WI38 (cell line): ENCODE results near the gene CXCR4.
"Not testable (repeated sequence)": the region's sequence is repeated elsewhere in the genome, so short reads cannot be mapped to it uniquely, and the experiment has no call there.

Experiments used
- H3K4me3 ChIP-seq: 2 replicates; pipeline ENCODE4 v1.5.1; 2011; ENCODE audit warnings: low read depth, mild to moderate bottlenecking, control low read depth, low read length
- CTCF ChIP-seq: IDR thresholded peaks from 2 replicates; pipeline ENCODE4 v1.5.1; 2012; ENCODE audit warnings: low read depth, mild to moderate bottlenecking, control low read depth, low read length

The CXCR4 gene

GRCh38 chr2:136086253-136087016 lies 31.5 kb downstream of the CXCR4 start:
- TF ChIP-seq CTCF: no peak
- H3K4me3 ChIP-seq: no peak overlapping the region

- H3K4me3 ChIP-seq: no peak overlapping the region
- TF ChIP-seq CTCF: no peak
These were observed 32.3 kb downstream of the CXCR4 start for GRCh38 chr2:136085453-136086209.

- TF ChIP-seq CTCF: no peak
- H3K4me3 ChIP-seq: no peak overlapping the region
These were observed 36.3 kb downstream of the CXCR4 start for GRCh38 chr2:136081582-136082210.

- TF ChIP-seq CTCF: no peak
- H3K4me3 ChIP-seq: no peak overlapping the region
These were observed 37.8 kb downstream of the CXCR4 start for GRCh38 chr2:136080114-136080513.

GRCh38 chr2:136077107-136077506 lies 40.8 kb downstream of the CXCR4 start:
- no peak for TF ChIP-seq CTCF
- H3K4me3 ChIP-seq: no peak overlapping the region

GRCh38 chr2:136075476-136075875 lies 42.5 kb downstream of the CXCR4 start:
- no peak overlapping the region for H3K4me3 ChIP-seq
- TF ChIP-seq CTCF: no peak

- H3K4me3 ChIP-seq: no peak overlapping the region
- TF ChIP-seq CTCF: no peak
These were observed 45.3 kb downstream of the CXCR4 start for GRCh38 chr2:136072621-136073020.

- not testable (repeated sequence) for H3K4me3 ChIP-seq
These were observed 46.1 kb downstream of the CXCR4 start for GRCh38 chr2:136071887-136072286.
